Measurements from ENCODE around the gene WNT9B.

WNT9B gene

GRCh38 chr17:46873941-46874645 lies 22.7 kb downstream of the WNT9B start:
- no peak overlapping the region for H3K27ac ChIP-seq (ENCODE audit: low read depth, low read length)
- no peaks in the 10 kb centered on the region for H3K27me3 ChIP-seq (ENCODE audit: control insufficient read depth, insufficient read depth, low read length)
- H3K9me3 ChIP-seq (ENCODE audit: control insufficient read depth, insufficient read depth, low read length): no peaks in the 10 kb centered on the region
- H3K36me3 ChIP-seq (ENCODE audit: control insufficient read depth, insufficient read depth, low read length): no peaks in the 10 kb centered on the region
- no peak overlapping the region for H3K4me3 ChIP-seq (ENCODE audit: low read depth, low read length)
- H3K9ac ChIP-seq (ENCODE audit: low read depth, low read length): no peak overlapping the region
- H3K4me1 ChIP-seq (ENCODE audit: control insufficient read depth, insufficient read depth, low read length): no peaks in the 10 kb centered on the region

- Histone ChIP-seq H3K4me3 (ENCODE audit: low read depth, low read length) (no peak overlapping the region), H3K9me3 (ENCODE audit: control insufficient read depth, insufficient read depth, low read length) (no peaks in the 10 kb centered on the region), H3K27me3 (ENCODE audit: control insufficient read depth, insufficient read depth, low read length) (no peaks in the 10 kb centered on the region), H3K27ac (ENCODE audit: low read depth, low read length) (no peak overlapping the region), H3K36me3 (ENCODE audit: control insufficient read depth, insufficient read depth, low read length) (no peaks in the 10 kb centered on the region), H3K4me1 (ENCODE audit: control insufficient read depth, insufficient read depth, low read length) (no peaks in the 10 kb centered on the region), H3K9ac (ENCODE audit: low read depth, low read length) (no peak overlapping the region)
These were observed 23.5 kb downstream of the WNT9B start for GRCh38 chr17:46874906-46875305.

GRCh38 chr17:46875849-46876352 lies 24.5 kb downstream of the WNT9B start:
- no peak overlapping the region for H3K9ac ChIP-seq (ENCODE audit: low read depth, low read length)
- no peaks in the 10 kb centered on the region for H3K27me3 ChIP-seq (ENCODE audit: control insufficient read depth, insufficient read depth, low read length)
- H3K27ac ChIP-seq (ENCODE audit: low read depth, low read length): no peak overlapping the region
- no peak overlapping the region for H3K4me3 ChIP-seq (ENCODE audit: low read depth, low read length)
- no peaks in the 10 kb centered on the region for H3K4me1 ChIP-seq (ENCODE audit: control insufficient read depth, insufficient read depth, low read length)
- no peaks in the 10 kb centered on the region for H3K9me3 ChIP-seq (ENCODE audit: control insufficient read depth, insufficient read depth, low read length)
- no peaks in the 10 kb centered on the region for H3K36me3 ChIP-seq (ENCODE audit: control insufficient read depth, insufficient read depth, low read length)

GRCh38 chr17:46876353-46876887 lies 25.0 kb downstream of the WNT9B start:
- no peaks in the 10 kb centered on the region for H3K36me3 ChIP-seq (ENCODE audit: control insufficient read depth, insufficient read depth, low read length)
- H3K9me3 ChIP-seq (ENCODE audit: control insufficient read depth, insufficient read depth, low read length): no peaks in the 10 kb centered on the region
- H3K4me3 ChIP-seq (ENCODE audit: low read depth, low read length): no peak overlapping the region
- no peak overlapping the region for H3K9ac ChIP-seq (ENCODE audit: low read depth, low read length)
- H3K4me1 ChIP-seq (ENCODE audit: control insufficient read depth, insufficient read depth, low read length): no peaks in the 10 kb centered on the region
- H3K27ac ChIP-seq (ENCODE audit: low read depth, low read length): no peak overlapping the region
- no peaks in the 10 kb centered on the region for H3K27me3 ChIP-seq (ENCODE audit: control insufficient read depth, insufficient read depth, low read length)

GRCh38 chr17:46876926-46877325 lies 25.5 kb downstream of the WNT9B start:
- no peak overlapping the region for H3K4me3 ChIP-seq (ENCODE audit: low read depth, low read length)
- H3K27ac ChIP-seq (ENCODE audit: low read depth, low read length): no peak overlapping the region
- H3K36me3 ChIP-seq (ENCODE audit: control insufficient read depth, insufficient read depth, low read length): no peaks in the 10 kb centered on the region
- H3K9me3 ChIP-seq (ENCODE audit: control insufficient read depth, insufficient read depth, low read length): no peaks in the 10 kb centered on the region
- no peaks in the 10 kb centered on the region for H3K4me1 ChIP-seq (ENCODE audit: control insufficient read depth, insufficient read depth, low read length)
- H3K9ac ChIP-seq (ENCODE audit: low read depth, low read length): no peak overlapping the region
- H3K27me3 ChIP-seq (ENCODE audit: control insufficient read depth, insufficient read depth, low read length): no peaks in the 10 kb centered on the region

- Histone ChIP-seq H3K9ac (ENCODE audit: low read depth, low read length) (no peak overlapping the region), H3K36me3 (ENCODE audit: control insufficient read depth, insufficient read depth, low read length) (no peaks in the 10 kb centered on the region), H3K4me3 (ENCODE audit: low read depth, low read length) (no peak overlapping the region), H3K27ac (ENCODE audit: low read depth, low read length) (no peak overlapping the region), H3K9me3 (ENCODE audit: control insufficient read depth, insufficient read depth, low read length) (no peaks in the 10 kb centered on the region), H3K27me3 (ENCODE audit: control insufficient read depth, insufficient read depth, low read length) (no peaks in the 10 kb centered on the region), H3K4me1 (ENCODE audit: control insufficient read depth, insufficient read depth, low read length) (no peaks in the 10 kb centered on the region)
These were observed 26.1 kb downstream of the WNT9B start for GRCh38 chr17:46877466-46877865.

GRCh38 chr17:46878055-46878454 lies 26.7 kb downstream of the WNT9B start:
- Histone ChIP-seq H3K27me3 (ENCODE audit: control insufficient read depth, insufficient read depth, low read length) (no peaks in the 10 kb centered on the region), H3K9ac (ENCODE audit: low read depth, low read length) (no peak overlapping the region), H3K4me1 (ENCODE audit: control insufficient read depth, insufficient read depth, low read length) (no peaks in the 10 kb centered on the region)

GRCh38 chr17:46879101-46879500 lies 27.7 kb downstream of the WNT9B start:
- Histone ChIP-seq H3K36me3 (ENCODE audit: control insufficient read depth, insufficient read depth, low read length) (no peaks in the 10 kb centered on the region), H3K4me1 (ENCODE audit: control insufficient read depth, insufficient read depth, low read length) (no peaks in the 10 kb centered on the region), H3K9ac (ENCODE audit: low read depth, low read length) (no peak overlapping the region), H3K27me3 (ENCODE audit: control insufficient read depth, insufficient read depth, low read length) (no peaks in the 10 kb centered on the region), H3K27ac (ENCODE audit: low read depth, low read length) (no peak overlapping the region), H3K9me3 (ENCODE audit: control insufficient read depth, insufficient read depth, low read length) (no peaks in the 10 kb centered on the region), H3K4me3 (ENCODE audit: low read depth, low read length) (no peak overlapping the region)

More at GRCh38 chr17:46878055-46878454, 26.7 kb downstream of the WNT9B start:
- no peaks in the 10 kb centered on the region for H3K36me3 ChIP-seq (ENCODE audit: control insufficient read depth, insufficient read depth, low read length)
- H3K27ac ChIP-seq (ENCODE audit: low read depth, low read length): no peak overlapping the region
- no peaks in the 10 kb centered on the region for H3K9me3 ChIP-seq (ENCODE audit: control insufficient read depth, insufficient read depth, low read length)
- H3K4me3 ChIP-seq (ENCODE audit: low read depth, low read length): no peak overlapping the region

- Histone ChIP-seq H3K4me3 (ENCODE audit: low read depth, low read length) (no peak overlapping the region), H3K9me3 (ENCODE audit: control insufficient read depth, insufficient read depth, low read length) (no peaks in the 10 kb centered on the region), H3K27me3 (ENCODE audit: control insufficient read depth, insufficient read depth, low read length) (no peaks in the 10 kb centered on the region), H3K36me3 (ENCODE audit: control insufficient read depth, insufficient read depth, low read length) (no peaks in the 10 kb centered on the region), H3K27ac (ENCODE audit: low read depth, low read length) (no peak overlapping the region), H3K9ac (ENCODE audit: low read depth, low read length) (no peak overlapping the region), H3K4me1 (ENCODE audit: control insufficient read depth, insufficient read depth, low read length) (no peaks in the 10 kb centered on the region)
These were observed 29.6 kb downstream of the WNT9B start for GRCh38 chr17:46881015-46881414.

- Histone ChIP-seq H3K9ac (ENCODE audit: low read depth, low read length) (no peak overlapping the region), H3K4me1 (ENCODE audit: control insufficient read depth, insufficient read depth, low read length) (no peaks in the 10 kb centered on the region), H3K9me3 (ENCODE audit: control insufficient read depth, insufficient read depth, low read length) (no peaks in the 10 kb centered on the region), H3K4me3 (ENCODE audit: low read depth, low read length) (no peak overlapping the region), H3K27ac (ENCODE audit: low read depth, low read length) (no peak overlapping the region), H3K36me3 (ENCODE audit: control insufficient read depth, insufficient read depth, low read length) (no peaks in the 10 kb centered on the region), H3K27me3 (ENCODE audit: control insufficient read depth, insufficient read depth, low read length) (no peaks in the 10 kb centered on the region)
These were observed 31.3 kb downstream of the WNT9B start for GRCh38 chr17:46882666-46883065.

- Histone ChIP-seq H3K36me3 (ENCODE audit: control insufficient read depth, insufficient read depth, low read length) (no peaks in the 10 kb centered on the region), H3K27me3 (ENCODE audit: control insufficient read depth, insufficient read depth, low read length) (no peaks in the 10 kb centered on the region), H3K27ac (ENCODE audit: low read depth, low read length) (no peak overlapping the region), H3K4me1 (ENCODE audit: control insufficient read depth, insufficient read depth, low read length) (no peaks in the 10 kb centered on the region), H3K4me3 (ENCODE audit: low read depth, low read length) (no peak overlapping the region), H3K9me3 (ENCODE audit: control insufficient read depth, insufficient read depth, low read length) (no peaks in the 10 kb centered on the region), H3K9ac (ENCODE audit: low read depth, low read length) (no peak overlapping the region)
These were observed 32.6 kb downstream of the WNT9B start for GRCh38 chr17:46883871-46884520.

Data from HUES48 (cell line).